PFSK-1 (cell line): ENCODE data around the gene ENTPD1.

Experiments
- SIN3A ChIP-seq: IDR thresholded peaks from 2 replicates; pipeline ENCODE4 v1.6.1; 2012; ENCODE audit warnings: mild to moderate bottlenecking, low read length, moderate library complexity, borderline replicate concordance; ENCODE audit not compliant: insufficient read depth
- TAF1 ChIP-seq: IDR thresholded peaks from 2 replicates; pipeline ENCODE4 v1.6.1; 2012; ENCODE audit warnings: low read length, control low read depth, borderline replicate concordance; ENCODE audit not compliant: insufficient read depth
- TF ChIP-seq, protein P1 (sequence below), 2 experiments: IDR thresholded peaks; 2 replicates each; pipeline versions ENCODE4 v1.6.1 to v1.8.0; 2011 to 2012; ENCODE audit warnings: low read depth in 2 of 2, low read length in 2 of 2, control low read depth in 1 of 2, inconsistent platforms in 1 of 2, mild to moderate bottlenecking in 1 of 2, moderate library complexity in 1 of 2; ENCODE audit not compliant: insufficient read depth in 1 of 2

DNA sequence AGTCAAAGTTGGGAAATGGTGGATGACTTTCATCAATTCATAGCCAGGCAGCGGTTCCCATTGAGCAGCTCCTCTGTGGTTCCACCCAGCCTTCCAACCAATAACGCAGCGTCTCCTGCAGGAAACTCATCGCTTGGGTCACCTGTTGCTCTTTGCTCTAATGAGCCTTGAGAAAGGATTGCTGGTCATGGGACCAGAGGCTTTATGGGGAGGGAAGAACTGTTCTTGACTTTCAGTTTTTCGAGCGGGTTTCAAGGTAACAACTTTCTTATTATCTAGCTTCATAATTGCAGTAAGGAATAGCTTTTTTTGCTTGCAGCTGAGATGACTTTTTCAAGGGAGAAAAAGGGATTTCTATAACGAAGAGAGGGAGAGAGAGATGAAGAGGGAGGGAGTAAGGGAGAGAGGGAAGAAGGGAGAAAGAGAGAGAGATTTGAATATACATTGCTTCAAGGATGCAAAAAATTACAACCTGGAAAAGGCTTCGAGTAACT lies 405 bp upstream of the ENTPD1 start:
- TF ChIP-seq, protein P1, sequence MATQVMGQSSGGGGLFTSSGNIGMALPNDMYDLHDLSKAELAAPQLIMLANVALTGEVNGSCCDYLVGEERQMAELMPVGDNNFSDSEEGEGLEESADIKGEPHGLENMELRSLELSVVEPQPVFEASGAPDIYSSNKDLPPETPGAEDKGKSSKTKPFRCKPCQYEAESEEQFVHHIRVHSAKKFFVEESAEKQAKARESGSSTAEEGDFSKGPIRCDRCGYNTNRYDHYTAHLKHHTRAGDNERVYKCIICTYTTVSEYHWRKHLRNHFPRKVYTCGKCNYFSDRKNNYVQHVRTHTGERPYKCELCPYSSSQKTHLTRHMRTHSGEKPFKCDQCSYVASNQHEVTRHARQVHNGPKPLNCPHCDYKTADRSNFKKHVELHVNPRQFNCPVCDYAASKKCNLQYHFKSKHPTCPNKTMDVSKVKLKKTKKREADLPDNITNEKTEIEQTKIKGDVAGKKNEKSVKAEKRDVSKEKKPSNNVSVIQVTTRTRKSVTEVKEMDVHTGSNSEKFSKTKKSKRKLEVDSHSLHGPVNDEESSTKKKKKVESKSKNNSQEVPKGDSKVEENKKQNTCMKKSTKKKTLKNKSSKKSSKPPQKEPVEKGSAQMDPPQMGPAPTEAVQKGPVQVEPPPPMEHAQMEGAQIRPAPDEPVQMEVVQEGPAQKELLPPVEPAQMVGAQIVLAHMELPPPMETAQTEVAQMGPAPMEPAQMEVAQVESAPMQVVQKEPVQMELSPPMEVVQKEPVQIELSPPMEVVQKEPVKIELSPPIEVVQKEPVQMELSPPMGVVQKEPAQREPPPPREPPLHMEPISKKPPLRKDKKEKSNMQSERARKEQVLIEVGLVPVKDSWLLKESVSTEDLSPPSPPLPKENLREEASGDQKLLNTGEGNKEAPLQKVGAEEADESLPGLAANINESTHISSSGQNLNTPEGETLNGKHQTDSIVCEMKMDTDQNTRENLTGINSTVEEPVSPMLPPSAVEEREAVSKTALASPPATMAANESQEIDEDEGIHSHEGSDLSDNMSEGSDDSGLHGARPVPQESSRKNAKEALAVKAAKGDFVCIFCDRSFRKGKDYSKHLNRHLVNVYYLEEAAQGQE (IDR thresholded peaks at IDR 0.05; ENCODE audit: insufficient read depth in 1 of 2, low read depth in 2 of 2, low read length in 2 of 2): no peak
- TF ChIP-seq TAF1: 0 out of 2 replicates have a peak, but pooled peaks have one; percentile 35
- no peak for TF ChIP-seq SIN3A
